ENCODE measurements around the gene CNTNAP5.

DNA sequence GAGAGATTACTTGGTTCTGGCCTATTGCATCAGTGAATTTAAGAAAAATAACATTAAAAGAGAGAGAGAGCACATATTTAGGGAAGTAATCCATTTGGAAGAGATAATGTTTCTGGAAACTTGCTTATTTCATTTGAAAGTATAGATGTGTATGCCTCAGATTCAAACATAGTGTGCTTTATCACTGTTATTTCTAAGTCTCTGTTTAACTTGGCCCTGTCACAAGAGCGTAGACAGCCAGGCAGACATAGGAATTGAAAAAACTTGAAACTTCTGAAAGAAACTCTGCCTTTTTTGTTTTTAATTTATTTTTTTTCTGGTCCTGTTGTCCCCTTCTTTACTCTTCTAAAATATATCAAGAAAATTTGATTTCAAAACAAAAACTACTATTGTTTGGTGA, 849.1 kb downstream of the CNTNAP5 start:
- TF ChIP-seq POLR2A (IDR thresholded peaks at IDR 0.05): no peak
- TF ChIP-seq, protein P1, sequence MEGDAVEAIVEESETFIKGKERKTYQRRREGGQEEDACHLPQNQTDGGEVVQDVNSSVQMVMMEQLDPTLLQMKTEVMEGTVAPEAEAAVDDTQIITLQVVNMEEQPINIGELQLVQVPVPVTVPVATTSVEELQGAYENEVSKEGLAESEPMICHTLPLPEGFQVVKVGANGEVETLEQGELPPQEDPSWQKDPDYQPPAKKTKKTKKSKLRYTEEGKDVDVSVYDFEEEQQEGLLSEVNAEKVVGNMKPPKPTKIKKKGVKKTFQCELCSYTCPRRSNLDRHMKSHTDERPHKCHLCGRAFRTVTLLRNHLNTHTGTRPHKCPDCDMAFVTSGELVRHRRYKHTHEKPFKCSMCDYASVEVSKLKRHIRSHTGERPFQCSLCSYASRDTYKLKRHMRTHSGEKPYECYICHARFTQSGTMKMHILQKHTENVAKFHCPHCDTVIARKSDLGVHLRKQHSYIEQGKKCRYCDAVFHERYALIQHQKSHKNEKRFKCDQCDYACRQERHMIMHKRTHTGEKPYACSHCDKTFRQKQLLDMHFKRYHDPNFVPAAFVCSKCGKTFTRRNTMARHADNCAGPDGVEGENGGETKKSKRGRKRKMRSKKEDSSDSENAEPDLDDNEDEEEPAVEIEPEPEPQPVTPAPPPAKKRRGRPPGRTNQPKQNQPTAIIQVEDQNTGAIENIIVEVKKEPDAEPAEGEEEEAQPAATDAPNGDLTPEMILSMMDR (IDR thresholded peaks at IDR 0.05): no peak
